HL-60 (cell line): Measurements from ENCODE around the gene NOG.

ENCODE experiments used
- DNase-seq, 2 experiments: peaks; one replicate each; pipeline ENCODE4 v3.0.0-alpha.2; 2010 to 2020; ENCODE audit warnings: low read depth in 1 of 2, low spot score in 1 of 2
- H3K27ac ChIP-seq: fragments of 250-450 bp; sonication (Bioruptor Pico); replicated peaks from 2 replicates; pipeline ENCODE4 v1.5.1; 2020; ENCODE audit warnings: mild to moderate bottlenecking, moderate library complexity
- H3K27me3 ChIP-seq: fragments of 250-450 bp; sonication (Bioruptor Pico); 2 replicates; pipeline ENCODE4 v1.5.1; 2021; ENCODE audit warnings: mild to moderate bottlenecking, moderate library complexity; ENCODE audit not compliant: insufficient read depth, poor library complexity, severe bottlenecking
- H3K4me3 ChIP-seq: replicated peaks from 2 replicates; pipeline ENCODE4 v1.5.1; 2011; ENCODE audit warnings: mild to moderate bottlenecking, control low read depth, low read length; ENCODE audit not compliant: insufficient read depth
- GABPA ChIP-seq: IDR thresholded peaks from 2 replicates; pipeline ENCODE4 v1.6.1; 2012; ENCODE audit warnings: low read depth
- POLR2AphosphoS5 ChIP-seq: IDR thresholded peaks from 2 replicates; pipeline ENCODE4 v1.6.1; 2012; ENCODE audit warnings: low read depth
- SPI1 ChIP-seq: IDR thresholded peaks from 2 replicates; pipeline ENCODE4 v1.6.1; 2012; ENCODE audit warnings: low read depth, mild to moderate bottlenecking, borderline replicate concordance
- TF ChIP-seq, protein P1 (sequence below): IDR thresholded peaks from one replicate; pipeline ENCODE4 v1.5.1; 2011; ENCODE audit warnings: low read length, control low read depth, inconsistent platforms; ENCODE audit not compliant: insufficient read depth
- TF ChIP-seq, protein P2 (sequence below): IDR thresholded peaks from 2 replicates; pipeline ENCODE4 v1.6.1; 2012; ENCODE audit warnings: low read depth; ENCODE audit not compliant: insufficient replicate concordance

The NOG gene

DNA sequence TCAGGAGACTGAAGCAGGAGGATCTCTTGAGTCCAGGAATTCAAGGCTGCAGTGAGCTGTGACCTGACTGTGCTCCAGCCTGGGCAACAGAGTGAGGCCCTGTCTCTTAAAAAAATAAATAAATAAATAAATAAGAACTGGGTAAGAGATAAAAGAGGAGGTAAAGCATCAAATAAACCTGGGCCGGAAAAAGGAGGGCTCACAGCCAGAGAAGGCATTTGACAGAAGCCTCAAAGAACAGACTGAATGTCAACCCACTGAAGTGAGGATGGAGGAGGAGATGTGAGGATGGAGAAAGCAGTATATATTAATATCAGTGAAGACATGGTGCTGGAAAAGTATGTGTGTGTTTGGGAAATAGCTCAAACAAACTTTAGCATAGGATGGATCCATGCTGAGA, 6.1 kb downstream of the NOG start:
- TF ChIP-seq, protein P1, sequence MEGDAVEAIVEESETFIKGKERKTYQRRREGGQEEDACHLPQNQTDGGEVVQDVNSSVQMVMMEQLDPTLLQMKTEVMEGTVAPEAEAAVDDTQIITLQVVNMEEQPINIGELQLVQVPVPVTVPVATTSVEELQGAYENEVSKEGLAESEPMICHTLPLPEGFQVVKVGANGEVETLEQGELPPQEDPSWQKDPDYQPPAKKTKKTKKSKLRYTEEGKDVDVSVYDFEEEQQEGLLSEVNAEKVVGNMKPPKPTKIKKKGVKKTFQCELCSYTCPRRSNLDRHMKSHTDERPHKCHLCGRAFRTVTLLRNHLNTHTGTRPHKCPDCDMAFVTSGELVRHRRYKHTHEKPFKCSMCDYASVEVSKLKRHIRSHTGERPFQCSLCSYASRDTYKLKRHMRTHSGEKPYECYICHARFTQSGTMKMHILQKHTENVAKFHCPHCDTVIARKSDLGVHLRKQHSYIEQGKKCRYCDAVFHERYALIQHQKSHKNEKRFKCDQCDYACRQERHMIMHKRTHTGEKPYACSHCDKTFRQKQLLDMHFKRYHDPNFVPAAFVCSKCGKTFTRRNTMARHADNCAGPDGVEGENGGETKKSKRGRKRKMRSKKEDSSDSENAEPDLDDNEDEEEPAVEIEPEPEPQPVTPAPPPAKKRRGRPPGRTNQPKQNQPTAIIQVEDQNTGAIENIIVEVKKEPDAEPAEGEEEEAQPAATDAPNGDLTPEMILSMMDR: no peak
- TF ChIP-seq GABPA: no peak
- TF ChIP-seq, protein P2, sequence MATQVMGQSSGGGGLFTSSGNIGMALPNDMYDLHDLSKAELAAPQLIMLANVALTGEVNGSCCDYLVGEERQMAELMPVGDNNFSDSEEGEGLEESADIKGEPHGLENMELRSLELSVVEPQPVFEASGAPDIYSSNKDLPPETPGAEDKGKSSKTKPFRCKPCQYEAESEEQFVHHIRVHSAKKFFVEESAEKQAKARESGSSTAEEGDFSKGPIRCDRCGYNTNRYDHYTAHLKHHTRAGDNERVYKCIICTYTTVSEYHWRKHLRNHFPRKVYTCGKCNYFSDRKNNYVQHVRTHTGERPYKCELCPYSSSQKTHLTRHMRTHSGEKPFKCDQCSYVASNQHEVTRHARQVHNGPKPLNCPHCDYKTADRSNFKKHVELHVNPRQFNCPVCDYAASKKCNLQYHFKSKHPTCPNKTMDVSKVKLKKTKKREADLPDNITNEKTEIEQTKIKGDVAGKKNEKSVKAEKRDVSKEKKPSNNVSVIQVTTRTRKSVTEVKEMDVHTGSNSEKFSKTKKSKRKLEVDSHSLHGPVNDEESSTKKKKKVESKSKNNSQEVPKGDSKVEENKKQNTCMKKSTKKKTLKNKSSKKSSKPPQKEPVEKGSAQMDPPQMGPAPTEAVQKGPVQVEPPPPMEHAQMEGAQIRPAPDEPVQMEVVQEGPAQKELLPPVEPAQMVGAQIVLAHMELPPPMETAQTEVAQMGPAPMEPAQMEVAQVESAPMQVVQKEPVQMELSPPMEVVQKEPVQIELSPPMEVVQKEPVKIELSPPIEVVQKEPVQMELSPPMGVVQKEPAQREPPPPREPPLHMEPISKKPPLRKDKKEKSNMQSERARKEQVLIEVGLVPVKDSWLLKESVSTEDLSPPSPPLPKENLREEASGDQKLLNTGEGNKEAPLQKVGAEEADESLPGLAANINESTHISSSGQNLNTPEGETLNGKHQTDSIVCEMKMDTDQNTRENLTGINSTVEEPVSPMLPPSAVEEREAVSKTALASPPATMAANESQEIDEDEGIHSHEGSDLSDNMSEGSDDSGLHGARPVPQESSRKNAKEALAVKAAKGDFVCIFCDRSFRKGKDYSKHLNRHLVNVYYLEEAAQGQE: no peak
- no peak for TF ChIP-seq POLR2AphosphoS5
- TF ChIP-seq SPI1: no peak
- Histone ChIP-seq H3K27ac (no peak overlapping the region), H3K4me3 (no peak overlapping the region), H3K27me3 (peaks cover 22% of the 10 kb centered on the region)
- DNase-seq: no peak

DNA sequence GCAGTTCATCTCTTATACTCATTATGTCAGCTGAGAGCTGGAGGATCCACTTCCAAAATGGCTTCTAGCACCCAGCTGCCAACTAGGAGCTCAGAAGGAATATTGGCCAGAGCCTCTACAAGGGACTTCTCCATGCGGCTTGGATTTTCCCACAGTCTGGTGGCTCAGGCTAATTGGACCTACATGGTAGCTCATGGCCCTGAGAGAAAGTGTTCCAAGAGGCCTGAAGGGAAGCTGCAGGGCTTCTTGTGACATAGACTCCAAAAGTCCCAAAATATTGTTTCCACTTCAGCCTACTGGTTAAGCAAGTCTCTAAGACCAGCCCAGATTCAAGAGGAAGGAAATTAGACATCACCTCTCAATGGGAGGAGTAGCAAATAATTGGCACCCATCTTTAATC, 6.8 kb downstream of the NOG start:
- DNase-seq: no peak
- no peak overlapping the region for H3K4me3 ChIP-seq
- TF ChIP-seq, protein P2: no peak
- TF ChIP-seq, protein P1: no peak
- no peak overlapping the region for H3K27ac ChIP-seq
- H3K27me3 ChIP-seq: peaks cover 19% of the 10 kb centered on the region

DNA sequence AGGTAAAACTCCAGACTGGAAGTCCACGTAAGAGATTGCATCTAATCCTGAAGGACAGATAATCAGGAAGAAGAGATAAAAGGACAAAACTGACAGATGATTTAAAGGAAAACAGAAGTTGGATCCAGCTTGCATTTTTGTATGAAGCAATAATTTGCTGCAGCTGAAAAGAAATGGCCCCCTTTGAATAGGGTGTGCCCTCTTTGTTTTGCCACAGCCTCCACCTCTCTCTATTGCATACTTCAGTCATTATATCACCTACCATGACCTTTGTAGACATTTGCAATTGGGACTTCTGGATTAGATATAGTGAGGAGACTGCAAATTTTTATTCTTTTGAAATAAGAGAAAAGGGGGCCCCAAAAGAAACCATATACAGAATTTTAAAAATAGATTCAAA, 8.1 kb downstream of the NOG start:
- peaks cover 10% of the 10 kb centered on the region for H3K27me3 ChIP-seq
- TF ChIP-seq, protein P2: no peak
- no peak for TF ChIP-seq GABPA
- no peak for TF ChIP-seq SPI1
- TF ChIP-seq, protein P1: no peak
- no peak for TF ChIP-seq POLR2AphosphoS5
- H3K4me3 ChIP-seq: no peak overlapping the region
- H3K27ac ChIP-seq: no peak overlapping the region
- DNase-seq: no peak
